ACC112 (cell line): Measurements from ENCODE around the gene SLC1A4.

ENCODE experiments used
- H2AFZ ChIP-seq: fragments of 200-600 bp; sonication (generic); one replicate; pipeline ENCODE4 v1.6.0; 2017; ENCODE audit warnings: antibody characterized with exemption, low read length; ENCODE audit not compliant: unreplicated experiment
- H3K27ac ChIP-seq: fragments of 200-600 bp; sonication (generic); 2 replicates; pipeline ENCODE4 v1.5.1; 2014; ENCODE audit warnings: low read depth, mild to moderate bottlenecking, antibody characterized with exemption, low read length, moderate library complexity
- H3K27me3 ChIP-seq: fragments of 200-600 bp; sonication (generic); 2 replicates; pipeline ENCODE4 v1.6.1; 2014; ENCODE audit warnings: mild to moderate bottlenecking, antibody characterized with exemption, low read length, moderate library complexity, mixed read lengths; ENCODE audit not compliant: insufficient read depth
- H3K36me3 ChIP-seq: fragments of 200-600 bp; sonication (generic); 2 replicates; pipeline ENCODE4 v1.6.1; 2016; ENCODE audit warnings: mild to moderate bottlenecking, antibody characterized with exemption, low read length, moderate library complexity, mixed read lengths; ENCODE audit not compliant: insufficient read depth
- H3K4me1 ChIP-seq: fragments of 200-600 bp; sonication (generic); one replicate; pipeline ENCODE4 v1.6.1; 2016; ENCODE audit warnings: low read length, mixed read lengths; ENCODE audit not compliant: insufficient read depth, unreplicated experiment, control insufficient read depth
- H3K4me3 ChIP-seq: fragments of 200-600 bp; sonication (generic); 2 replicates; pipeline ENCODE4 v1.5.1; 2014; ENCODE audit warnings: mild to moderate bottlenecking, low read depth, low read length
- H3K79me2 ChIP-seq: fragments of 200-600 bp; sonication (generic); one replicate; pipeline ENCODE4 v1.6.0; 2016; ENCODE audit warnings: low read length; ENCODE audit not compliant: control insufficient read depth, unreplicated experiment, insufficient read depth

Gene SLC1A4

GRCh38 chr2:64979744-64980143 is 9.5 kb upstream of the SLC1A4 start:
- no peak overlapping the region for H3K27ac ChIP-seq
- H3K4me3 ChIP-seq: no peak overlapping the region
- peaks cover 5% of the 10 kb centered on the region; the same call in 1 of the 2 replicates for H3K27me3 ChIP-seq
- no peaks in the 10 kb centered on the region for H3K79me2 ChIP-seq
- no peak overlapping the region for H2AFZ ChIP-seq
- peaks cover 30% of the 10 kb centered on the region for H3K4me1 ChIP-seq
- H3K36me3 ChIP-seq: no peaks in the 10 kb centered on the region

- H3K4me1 ChIP-seq: peaks cover 26% of the 10 kb centered on the region
- no peaks in the 10 kb centered on the region for H3K79me2 ChIP-seq
- no peak overlapping the region for H2AFZ ChIP-seq
- H3K4me3 ChIP-seq: no peak overlapping the region
- no peak overlapping the region for H3K27ac ChIP-seq
- H3K27me3 ChIP-seq: peaks cover 5% of the 10 kb centered on the region; the same call in 1 of the 2 replicates
- no peaks in the 10 kb centered on the region for H3K36me3 ChIP-seq
Observed at GRCh38 chr2:64980183-64980582, 9.0 kb upstream of the SLC1A4 start.

- H3K27me3 ChIP-seq: peaks cover 16% of the 10 kb centered on the region; the same call in 1 of the 2 replicates
- no peak overlapping the region for H3K4me3 ChIP-seq
- peaks cover 10% of the 10 kb centered on the region for H3K4me1 ChIP-seq
- H3K27ac ChIP-seq: no peak overlapping the region
- no peaks in the 10 kb centered on the region for H3K36me3 ChIP-seq
- H3K79me2 ChIP-seq: no peaks in the 10 kb centered on the region
- no peak overlapping the region for H2AFZ ChIP-seq
Observed at GRCh38 chr2:64982311-64982857, 6.8 kb upstream of the SLC1A4 start.

- no peak overlapping the region for H2AFZ ChIP-seq
- no peaks in the 10 kb centered on the region for H3K79me2 ChIP-seq
- H3K4me1 ChIP-seq: peaks cover 13% of the 10 kb centered on the region
- H3K27ac ChIP-seq: no peak overlapping the region
- no peak overlapping the region for H3K4me3 ChIP-seq
- H3K27me3 ChIP-seq: peaks cover 16% of the 10 kb centered on the region; the same call in 1 of the 2 replicates
- no peaks in the 10 kb centered on the region for H3K36me3 ChIP-seq
Observed at GRCh38 chr2:64982932-64983331, 6.3 kb upstream of the SLC1A4 start.

GRCh38 chr2:64985447-64985846 is 3.8 kb upstream of the SLC1A4 start:
- no peak overlapping the region for H3K27ac ChIP-seq
- peaks cover 7% of the 10 kb centered on the region for H3K4me1 ChIP-seq
- H3K27me3 ChIP-seq: peaks cover 16% of the 10 kb centered on the region; the same call in 1 of the 2 replicates
- H3K36me3 ChIP-seq: no peaks in the 10 kb centered on the region
- H3K79me2 ChIP-seq: no peaks in the 10 kb centered on the region
- no peak overlapping the region for H2AFZ ChIP-seq
- no peak overlapping the region for H3K4me3 ChIP-seq

- Histone ChIP-seq H3K4me1 (peaks cover 9% of the 10 kb centered on the region), H3K27ac (no peak overlapping the region), H3K36me3 (no peaks in the 10 kb centered on the region), H3K27me3 (peaks cover 19% of the 10 kb centered on the region; the same call in 1 of the 2 replicates), H2AFZ (no peak overlapping the region), H3K79me2 (no peaks in the 10 kb centered on the region), H3K4me3 (peak overlapping the region; percentile 88)
Observed at GRCh38 chr2:64987001-64987955, 1.9 kb upstream of the SLC1A4 start.

GRCh38 chr2:64987956-64988419 is 1.2 kb upstream of the SLC1A4 start:
- Histone ChIP-seq H3K36me3 (no peaks in the 10 kb centered on the region), H3K4me3 (peak overlapping the region; percentile 88), H3K4me1 (peaks cover 9% of the 10 kb centered on the region), H3K27ac (peak overlapping the region; percentile 92), H3K79me2 (no peaks in the 10 kb centered on the region), H3K27me3 (peaks cover 19% of the 10 kb centered on the region; the same call in 1 of the 2 replicates), H2AFZ (peak overlapping the region; percentile 96)

GRCh38 chr2:64988420-64989125 is 626 bp upstream of the SLC1A4 start:
- Histone ChIP-seq H3K27me3 (peaks cover 19% of the 10 kb centered on the region; the same call in 1 of the 2 replicates), H3K79me2 (no peaks in the 10 kb centered on the region), H3K4me3 (peak overlapping the region; percentile 88), H3K27ac (peak overlapping the region; percentile 92), H2AFZ (peak overlapping the region; percentile 96), H3K4me1 (peaks cover 9% of the 10 kb centered on the region), H3K36me3 (no peaks in the 10 kb centered on the region)

GRCh38 chr2:64989982-64990614 is 899 bp downstream of the SLC1A4 start:
- Histone ChIP-seq H3K27me3 (peaks cover 14% of the 10 kb centered on the region; the same call in 1 of the 2 replicates), H3K4me3 (peak overlapping the region; percentile 88), H3K27ac (no peak overlapping the region), H3K79me2 (no peaks in the 10 kb centered on the region), H3K36me3 (no peaks in the 10 kb centered on the region), H2AFZ (peak overlapping the region; percentile 74), H3K4me1 (peaks cover 9% of the 10 kb centered on the region)

- no peak overlapping the region for H2AFZ ChIP-seq
- no peaks in the 10 kb centered on the region for H3K79me2 ChIP-seq
- no peak overlapping the region for H3K27ac ChIP-seq
- H3K4me3 ChIP-seq: peak overlapping the region; percentile 88
- H3K4me1 ChIP-seq: peaks cover 9% of the 10 kb centered on the region
- no peaks in the 10 kb centered on the region for H3K36me3 ChIP-seq
- H3K27me3 ChIP-seq: peaks cover 14% of the 10 kb centered on the region; the same call in 1 of the 2 replicates
Observed at GRCh38 chr2:64990876-64991275, 1.7 kb downstream of the SLC1A4 start.
